ENCODE measurements around the gene HTRA1. TPM values are rescaled to one million over a fixed set of nuclear protein-coding genes. Genes with fewer than 3 reads are reported as not detected.

The HTRA1 gene
- total and polyA plus RNA-seq, 8 donors = 26.3 to 81.2 (median 55.3) TPM

- intact Hi-C loops (cut with DNase I; ENCODE audit: low total_unique reads) = no loop called here
Measured at GRCh38 chr10:122516734-122517133, 55.4 kb downstream of the HTRA1 start.

DNA sequence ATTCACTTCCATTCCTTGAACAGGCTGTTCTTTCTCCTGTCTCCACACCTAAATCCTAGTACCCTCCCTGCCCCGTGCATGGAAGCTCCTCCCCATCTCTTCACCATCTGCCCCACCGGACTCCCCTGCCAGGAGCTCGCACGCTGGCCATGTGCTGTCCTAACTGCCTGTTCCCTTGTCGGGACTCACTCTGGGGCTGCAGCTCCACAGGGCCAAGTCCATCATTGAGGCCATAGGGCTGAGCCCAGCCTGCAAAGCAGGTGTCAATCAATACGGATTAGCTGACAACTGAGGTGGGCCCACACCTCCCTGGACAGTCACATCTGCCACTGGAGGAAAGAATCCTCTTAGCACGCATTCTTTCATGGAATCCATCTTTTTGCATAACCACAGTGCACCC, 57.8 kb downstream of the HTRA1 start:
- no peaks in the 10 kb centered on the region for H3K27me3 ChIP-seq
- H3K27ac ChIP-seq = no peak overlapping the region
- H3K4me1 ChIP-seq = peaks cover 0 to 7% (median 3%) of the 10 kb centered on the region in 4 donors
- TF ChIP-seq POLR2A (IDR thresholded peaks at IDR 0.05) (no peak), EP300 (IDR thresholded peaks at IDR 0.05) (no peak), POLR2AphosphoS5 (IDR thresholded peaks at IDR 0.05) (no peak)
- TF ChIP-seq, protein P1, sequence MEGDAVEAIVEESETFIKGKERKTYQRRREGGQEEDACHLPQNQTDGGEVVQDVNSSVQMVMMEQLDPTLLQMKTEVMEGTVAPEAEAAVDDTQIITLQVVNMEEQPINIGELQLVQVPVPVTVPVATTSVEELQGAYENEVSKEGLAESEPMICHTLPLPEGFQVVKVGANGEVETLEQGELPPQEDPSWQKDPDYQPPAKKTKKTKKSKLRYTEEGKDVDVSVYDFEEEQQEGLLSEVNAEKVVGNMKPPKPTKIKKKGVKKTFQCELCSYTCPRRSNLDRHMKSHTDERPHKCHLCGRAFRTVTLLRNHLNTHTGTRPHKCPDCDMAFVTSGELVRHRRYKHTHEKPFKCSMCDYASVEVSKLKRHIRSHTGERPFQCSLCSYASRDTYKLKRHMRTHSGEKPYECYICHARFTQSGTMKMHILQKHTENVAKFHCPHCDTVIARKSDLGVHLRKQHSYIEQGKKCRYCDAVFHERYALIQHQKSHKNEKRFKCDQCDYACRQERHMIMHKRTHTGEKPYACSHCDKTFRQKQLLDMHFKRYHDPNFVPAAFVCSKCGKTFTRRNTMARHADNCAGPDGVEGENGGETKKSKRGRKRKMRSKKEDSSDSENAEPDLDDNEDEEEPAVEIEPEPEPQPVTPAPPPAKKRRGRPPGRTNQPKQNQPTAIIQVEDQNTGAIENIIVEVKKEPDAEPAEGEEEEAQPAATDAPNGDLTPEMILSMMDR (IDR thresholded peaks at IDR 0.05) = no peak
- no peak overlapping the region for H3K4me3 ChIP-seq
- H3K9me3 ChIP-seq = no peaks in the 10 kb centered on the region
- WGBS, 5 donors = 68 to 75% (median 74%) methylated on average over 7 of the region's 7 CpGs
- no peak for DNase-seq
- H3K36me3 ChIP-seq = peaks cover 0 to 38% (median 21%) of the 10 kb centered on the region in 4 donors
- intact Hi-C loops (cut with DNase I; ENCODE audit: low total_unique reads) = no loop called here

More at GRCh38 chr10:122516734-122517133, 55.4 kb downstream of the HTRA1 start:
- TF ChIP-seq POLR2AphosphoS5 (IDR thresholded peaks at IDR 0.05) = no peak
- no peak for TF ChIP-seq EP300 (IDR thresholded peaks at IDR 0.05)
- no peak for TF ChIP-seq POLR2A (IDR thresholded peaks at IDR 0.05)
- TF ChIP-seq, protein P1 (IDR thresholded peaks at IDR 0.05) = no peak
- Histone ChIP-seq H3K9me3 (no peaks in the 10 kb centered on the region), H3K36me3 (peaks cover 0 to 55% (median 32%) of the 10 kb centered on the region in 4 donors), H3K27ac (peak overlapping the region in 1 of 5 donors; percentile 62), H3K4me3 (no peak overlapping the region), H3K4me1 (peaks cover 0 to 7% (median 3%) of the 10 kb centered on the region in 4 donors), H3K27me3 (no peaks in the 10 kb centered on the region)
- WGBS, 5 donors = 66 to 77% (median 74%) methylated on average over 4 of the region's 4 CpGs
- peak in 1 of 2 donors; percentile 62 for DNase-seq

DNA sequence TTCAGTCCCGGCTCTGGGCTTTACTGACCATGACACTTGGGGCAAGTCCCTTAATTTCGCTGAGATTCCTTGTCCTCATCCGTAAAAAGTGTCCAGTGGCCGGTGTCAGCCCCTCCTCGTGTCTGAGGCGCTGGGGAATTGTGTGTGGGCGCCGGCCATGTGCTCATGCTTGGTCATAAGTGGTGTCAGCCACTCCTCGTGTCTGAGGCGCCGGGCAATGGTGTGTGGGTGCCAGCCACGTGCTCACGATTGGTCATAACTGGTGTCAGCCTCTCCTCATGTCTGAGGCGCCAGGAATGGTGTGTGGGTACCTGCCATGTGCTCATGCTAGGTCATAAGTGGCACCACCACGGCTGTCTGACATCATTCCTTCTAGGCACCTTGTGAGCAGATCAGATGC, 58.5 kb downstream of the HTRA1 start:
- H3K27ac ChIP-seq = no peak overlapping the region
- TF ChIP-seq POLR2A (IDR thresholded peaks at IDR 0.05) (no peak), EP300 (IDR thresholded peaks at IDR 0.05) (no peak), POLR2AphosphoS5 (IDR thresholded peaks at IDR 0.05) (no peak)
- TF ChIP-seq, protein P1 (IDR thresholded peaks at IDR 0.05) = no peak
- H3K36me3 ChIP-seq = peaks cover 0 to 31% (median 15%) of the 10 kb centered on the region in 4 donors
- intact Hi-C loops (cut with DNase I; ENCODE audit: low total_unique reads) = no loop called here
- H3K4me3 ChIP-seq = no peak overlapping the region
- H3K27me3 ChIP-seq = no peaks in the 10 kb centered on the region
- DNase-seq = no peak
- H3K9me3 ChIP-seq = no peaks in the 10 kb centered on the region
- H3K4me1 ChIP-seq = peaks cover 0 to 7% (median 3%) of the 10 kb centered on the region in 4 donors
- 77 to 90% (median 89%) methylated on average over 5 to 15 of the region's 15 CpGs for WGBS, 5 donors

DNA sequence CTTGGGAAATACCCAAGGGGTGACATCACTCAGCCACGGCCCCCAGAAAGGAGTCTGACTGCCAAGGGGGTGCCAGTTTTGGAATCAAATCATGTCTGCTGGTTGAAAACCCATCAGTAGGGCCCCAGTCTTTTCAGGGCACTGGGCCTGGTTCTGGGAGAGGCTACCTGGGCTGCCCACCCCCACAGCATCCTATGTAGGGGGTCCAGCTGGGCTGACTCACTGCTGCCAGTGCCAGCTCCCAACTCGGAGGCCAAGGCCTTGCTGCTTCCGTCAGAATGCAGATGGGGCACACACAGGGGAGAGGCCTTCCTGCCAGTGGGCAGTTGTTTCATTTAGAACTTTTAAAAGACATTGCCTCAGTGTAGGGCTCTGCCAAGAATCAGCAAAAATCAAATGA, 59.7 kb downstream of the HTRA1 start:
- TF ChIP-seq POLR2A (IDR thresholded peaks at IDR 0.05) = no peak
- TF ChIP-seq POLR2AphosphoS5 (IDR thresholded peaks at IDR 0.05) = no peak
- TF ChIP-seq EP300 (IDR thresholded peaks at IDR 0.05) = no peak
- TF ChIP-seq, protein P1 (IDR thresholded peaks at IDR 0.05) = no peak
- Histone ChIP-seq H3K4me3 (no peak overlapping the region), H3K36me3 (peaks cover 0 to 21% (median 9%) of the 10 kb centered on the region in 4 donors), H3K27ac (no peak overlapping the region), H3K4me1 (peaks cover 0 to 6% (median 3%) of the 10 kb centered on the region in 4 donors), H3K27me3 (no peaks in the 10 kb centered on the region), H3K9me3 (no peaks in the 10 kb centered on the region)
- intact Hi-C loops (cut with DNase I; ENCODE audit: low total_unique reads) = no loop called here
- DNase-seq = peak in 1 of 2 donors; percentile 28
- 59 to 74% (median 65%) methylated on average over 2 to 3 of the region's 3 CpGs for WGBS, 5 donors

Measured in stomach (tissue), 9 donors.